Neuronal stem cell (in vitro differentiated cells): ENCODE results near the gene ANGPT4.

Experiments used
- DNase-seq: peaks from one replicate; pipeline ENCODE4 v3.0.0-alpha.2; 2013; ENCODE audit warnings: low spot score
- H2AFZ ChIP-seq: one replicate; pipeline ENCODE4 v1.6.1; 2013; ENCODE audit warnings: mild to moderate bottlenecking, low read length, inconsistent platforms
- H2AK5ac ChIP-seq: 2 replicates; pipeline ENCODE4 v1.6.1; 2013; ENCODE audit warnings: low read depth, mild to moderate bottlenecking, inconsistent platforms, low read length, moderate library complexity, mixed read lengths
- H2BK120ac ChIP-seq: 2 replicates; pipeline ENCODE4 v1.6.1; 2013; ENCODE audit warnings: low read depth, mild to moderate bottlenecking, inconsistent platforms, low read length, moderate library complexity, mixed read lengths
- H2BK12ac ChIP-seq: one replicate; pipeline ENCODE4 v1.6.1; 2013; ENCODE audit warnings: low read length, inconsistent platforms
- H2BK15ac ChIP-seq: 2 replicates; pipeline ENCODE4 v1.6.1; 2013; ENCODE audit warnings: mild to moderate bottlenecking, low read length, inconsistent platforms, mixed read lengths
- H2BK5ac ChIP-seq: one replicate; pipeline ENCODE4 v1.6.1; 2013; ENCODE audit warnings: inconsistent platforms, mild to moderate bottlenecking, low read length, moderate library complexity
- H3K14ac ChIP-seq: one replicate; pipeline ENCODE4 v1.6.1; 2013; ENCODE audit warnings: low read length, inconsistent platforms
- H3K18ac ChIP-seq: 2 replicates; pipeline ENCODE4 v1.6.1; 2013; ENCODE audit warnings: low read length, inconsistent platforms
- H3K23ac ChIP-seq: 2 replicates; pipeline ENCODE4 v1.6.1; 2013; ENCODE audit warnings: low read depth, mild to moderate bottlenecking, mixed read lengths, low read length, inconsistent platforms; ENCODE audit not compliant: poor library complexity
- H3K27ac ChIP-seq: replicated peaks from 3 replicates; pipeline ENCODE4 v1.5.1; 2013; ENCODE audit warnings: low read length, inconsistent platforms
- H3K27me3 ChIP-seq, 3 experiments: 2 replicates each; pipeline ENCODE4 v1.6.1; 2013; ENCODE audit warnings: low read length in 3 of 3, mild to moderate bottlenecking in 2 of 3, inconsistent platforms in 1 of 3, low read depth in 1 of 3, mixed read lengths in 1 of 3, moderate library complexity in 1 of 3; ENCODE audit not compliant: control insufficient read depth in 3 of 3, insufficient read depth in 3 of 3
- H3K36me3 ChIP-seq, 2 donors: replicated peaks in 1 of 2; 2 replicates each; pipeline ENCODE4 v1.6.1; 2013; ENCODE audit warnings: low read length in 2 of 2; ENCODE audit not compliant: control insufficient read depth in 2 of 2, insufficient read depth in 2 of 2
- H3K4ac ChIP-seq: 2 replicates; pipeline ENCODE4 v1.6.1; 2013; ENCODE audit warnings: inconsistent platforms, mild to moderate bottlenecking, low read length, moderate library complexity
- H3K4me1 ChIP-seq, 2 donors: 1 replicate in 1 of 2; 2 replicates in 1 of 2; pipeline ENCODE4 v1.6.1; 2013; ENCODE audit warnings: low read length in 2 of 2, low read depth in 1 of 2; ENCODE audit not compliant: control insufficient read depth in 2 of 2, insufficient read depth in 1 of 2
- H3K4me2 ChIP-seq: one replicate; pipeline ENCODE4 v1.6.1; 2013; ENCODE audit warnings: mild to moderate bottlenecking, low read length, inconsistent platforms; ENCODE audit not compliant: insufficient read depth, poor library complexity, severe bottlenecking
- H3K4me3 ChIP-seq, 2 donors: 2 replicates each; pipeline ENCODE4 v1.5.1; 2013; ENCODE audit warnings: low read length in 2 of 2, mild to moderate bottlenecking in 2 of 2, inconsistent platforms in 1 of 2, moderate library complexity in 1 of 2
- H3K79me1 ChIP-seq: one replicate; pipeline ENCODE4 v1.6.1; 2013; ENCODE audit warnings: low read depth, mild to moderate bottlenecking, inconsistent platforms, low read length, moderate library complexity
- H3K9ac ChIP-seq: one replicate; pipeline ENCODE4 v1.6.1; 2013; ENCODE audit warnings: mild to moderate bottlenecking, low read depth, low read length, inconsistent platforms; ENCODE audit not compliant: poor library complexity
- H3K9me3 ChIP-seq, 2 donors: replicated peaks in 1 of 2; 2 replicates each; pipeline versions ENCODE3 to v1.6.1; 2013; ENCODE audit warnings: low read length in 2 of 2, mild to moderate bottlenecking in 2 of 2, inconsistent platforms in 1 of 2, low read depth in 1 of 2, mixed read lengths in 1 of 2, moderate library complexity in 1 of 2; ENCODE audit not compliant: control insufficient read depth in 2 of 2, insufficient read depth in 1 of 2
- H4K8ac ChIP-seq: one replicate; pipeline ENCODE4 v1.6.1; 2013; ENCODE audit warnings: low read depth, mild to moderate bottlenecking, inconsistent platforms, low read length, moderate library complexity
- H4K91ac ChIP-seq: one replicate; pipeline ENCODE4 v1.6.1; 2013; ENCODE audit warnings: low read length, low read depth, mild to moderate bottlenecking, inconsistent platforms; ENCODE audit not compliant: poor library complexity
- WGBS, 2 donors: extraction: QIAGEN DNeasy Blood & Tissue Kit; methylation state at CpG; one replicate each; pipeline ENCODE4 v1.1.7; 2013; ENCODE audit warnings: missing lambda C conversion rate in 2 of 2, mixed read lengths in 1 of 2; ENCODE audit not compliant: insufficient read length in 2 of 2, insufficient replicate concordance in 1 of 2; ENCODE audit errors: extremely low coverage in 2 of 2; 5-methylcytosine and 5-hydroxymethylcytosine counted together

Gene ANGPT4

GRCh38 chr20:889106-889505, 27.0 kb downstream of the ANGPT4 start:
- Histone ChIP-seq H3K27ac (no peak overlapping the region), H3K23ac (no peak overlapping the region), H3K79me1 (no peaks in the 10 kb centered on the region), H3K36me3 (no peaks in the 10 kb centered on the region), H2AFZ (no peak overlapping the region), H3K27me3 (peaks cover 0 to 31% (median 2%) of the 10 kb centered on the region in 3 experiments), H3K14ac (no peak overlapping the region), H3K9ac (no peak overlapping the region), H4K91ac (no peak overlapping the region), H3K18ac (no peak overlapping the region), H3K4me2 (no peak overlapping the region), H2BK5ac (no peak overlapping the region), H2BK12ac (no peak overlapping the region), H2BK120ac (no peak overlapping the region), H3K4ac (no peak overlapping the region), H2AK5ac (no peak overlapping the region), H3K4me3 (no peak overlapping the region), H3K9me3 (no peaks in the 10 kb centered on the region), H2BK15ac (no peak overlapping the region), H3K4me1 (peaks cover 0 to 6% of the 10 kb centered on the region in 2 donors), H4K8ac (no peak overlapping the region)
- WGBS, 2 donors, result no CpG with 5 or more reads among the region's 5 CpGs
- DNase-seq, result no peak

- Histone ChIP-seq H2BK15ac (no peak overlapping the region), H3K36me3 (no peaks in the 10 kb centered on the region), H4K91ac (peak overlapping the region; percentile 48), H3K18ac (no peak overlapping the region), H3K4me2 (no peak overlapping the region), H3K14ac (peak overlapping the region; percentile 26), H2BK12ac (no peak overlapping the region), H3K9me3 (no peaks in the 10 kb centered on the region), H3K27me3 (peaks cover 0 to 41% (median 2%) of the 10 kb centered on the region in 3 experiments), H3K27ac (no peak overlapping the region), H2AFZ (no peak overlapping the region), H2BK120ac (no peak overlapping the region), H3K9ac (no peak overlapping the region), H3K4me1 (peaks cover 0 to 6% of the 10 kb centered on the region in 2 donors), H3K4me3 (no peak overlapping the region), H3K4ac (no peak overlapping the region), H2AK5ac (peak overlapping the region; percentile 41), H3K23ac (no peak overlapping the region), H2BK5ac (no peak overlapping the region), H4K8ac (no peak overlapping the region), H3K79me1 (no peaks in the 10 kb centered on the region)
- no CpG with 5 or more reads among the region's 2 CpGs for whole genome bisulfite sequencing, 2 donors
- no peak for DNase-seq
Measured at GRCh38 chr20:888057-888456, 28.1 kb downstream of the ANGPT4 start.

GRCh38 chr20:887137-887536, 29.0 kb downstream of the ANGPT4 start:
- no peak overlapping the region for H3K27ac ChIP-seq
- H3K14ac ChIP-seq, result no peak overlapping the region
- no peak overlapping the region for H2BK5ac ChIP-seq
- no CpG with 5 or more reads among the region's 2 CpGs for WGBS, 2 donors
- no peak overlapping the region for H3K9ac ChIP-seq
- no peak overlapping the region for H2BK15ac ChIP-seq
- no peaks in the 10 kb centered on the region for H3K9me3 ChIP-seq
- no peak overlapping the region for H2AFZ ChIP-seq
- H3K36me3 ChIP-seq, result no peaks in the 10 kb centered on the region
- no peak overlapping the region for H2AK5ac ChIP-seq
- H4K91ac ChIP-seq, result no peak overlapping the region
- no peak for DNase-seq
- no peak overlapping the region for H3K4me2 ChIP-seq
- H3K27me3 ChIP-seq, result peaks cover 0 to 44% (median 2%) of the 10 kb centered on the region in 3 experiments
- H3K18ac ChIP-seq, result no peak overlapping the region
- no peak overlapping the region for H4K8ac ChIP-seq
- no peak overlapping the region for H3K4me3 ChIP-seq
- H3K23ac ChIP-seq, result no peak overlapping the region
- H2BK12ac ChIP-seq, result no peak overlapping the region
- H3K4me1 ChIP-seq, result peaks cover 0 to 6% of the 10 kb centered on the region in 2 donors
- H3K4ac ChIP-seq, result no peak overlapping the region
- no peaks in the 10 kb centered on the region for H3K79me1 ChIP-seq
- no peak overlapping the region for H2BK120ac ChIP-seq

- H3K4ac ChIP-seq, result no peak overlapping the region
- H3K4me1 ChIP-seq, result peaks cover 0 to 1% of the 10 kb centered on the region in 2 donors
- WGBS, 2 donors, result no CpG with 5 or more reads among the region's 41 CpGs
- peak overlapping the region; percentile 21 for H3K18ac ChIP-seq
- H4K91ac ChIP-seq, result no peak overlapping the region
- no peak overlapping the region for H2BK120ac ChIP-seq
- H3K4me3 ChIP-seq, result no peak overlapping the region
- no peak overlapping the region for H2AFZ ChIP-seq
- H3K27ac ChIP-seq, result no peak overlapping the region
- no peaks in the 10 kb centered on the region for H3K9me3 ChIP-seq
- no peak overlapping the region for H2AK5ac ChIP-seq
- H3K14ac ChIP-seq, result no peak overlapping the region
- H3K9ac ChIP-seq, result no peak overlapping the region
- no peaks in the 10 kb centered on the region for H3K36me3 ChIP-seq
- H4K8ac ChIP-seq, result no peak overlapping the region
- H3K23ac ChIP-seq, result peak overlapping the region; percentile 50
- no peak overlapping the region for H2BK5ac ChIP-seq
- H3K79me1 ChIP-seq, result no peaks in the 10 kb centered on the region
- no peak overlapping the region for H2BK12ac ChIP-seq
- peaks cover 0 to 44% (median 2%) of the 10 kb centered on the region in 3 experiments for H3K27me3 ChIP-seq
- peak; percentile 59 for DNase-seq
- no peak overlapping the region for H3K4me2 ChIP-seq
- H2BK15ac ChIP-seq, result no peak overlapping the region
Measured at GRCh38 chr20:884983-885952, 30.9 kb downstream of the ANGPT4 start.
